ENCODE results near the gene NXT1. TPM values are rescaled to one million over a fixed set of nuclear protein-coding genes. Genes with fewer than 3 reads are reported as not detected.

NXT1 gene
- total and polyA plus RNA-seq, 2 experiments from 2014 or later: 30.2 to 34.4 TPM

DNA sequence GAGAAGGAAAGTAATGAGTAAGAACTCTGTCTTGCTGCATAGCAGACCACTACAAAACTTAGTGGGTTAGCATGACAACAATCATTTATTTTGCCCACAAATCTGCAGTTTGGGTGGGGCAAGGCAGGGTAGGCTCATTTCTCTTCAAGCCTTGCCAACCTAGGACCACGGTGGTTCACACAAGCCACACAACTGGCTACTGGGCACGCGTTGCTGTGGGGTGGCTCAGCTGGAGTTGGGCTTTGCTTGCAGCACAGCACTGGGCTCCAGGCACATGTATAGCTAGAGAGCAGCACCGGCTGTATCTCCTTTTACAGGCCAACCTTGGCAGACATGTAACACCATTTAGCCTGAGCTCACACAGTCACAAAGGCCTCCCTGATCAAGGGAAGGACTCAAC lies 4.6 kb upstream of the NXT1 start:
- Histone ChIP-seq H3K27ac (ENCODE audit: low read depth) (no peak overlapping the region), H3K79me2 (replicated peaks; ENCODE audit: insufficient read depth) (peaks cover 2% of the 10 kb centered on the region; the same call in 1 of the 2 replicates), H3K4me3 (no peak overlapping the region), H4K20me1 (replicated peaks; ENCODE audit: insufficient read depth) (no peaks in the 10 kb centered on the region), H3F3A (replicated peaks; ENCODE audit: low read depth) (peaks cover 3% of the 10 kb centered on the region; the same call in 1 of the 2 replicates), H3K4me1 (ENCODE audit: insufficient read depth) (peaks cover 15% of the 10 kb centered on the region), H2AFZ (no peak overlapping the region), H3K9me2 (ENCODE audit: insufficient read depth) (no peaks in the 10 kb centered on the region), H3K27me3 (ENCODE audit: insufficient read depth) (no peaks in the 10 kb centered on the region), H3K4me2 (no peak overlapping the region), H3K36me3 (ENCODE audit: insufficient read depth) (no peaks in the 10 kb centered on the region)
- Mint-ChIP-seq H3K4me3 (no peak overlapping the region), H3K4me1 (peaks cover 18% of the 10 kb centered on the region), H3K36me3 (ENCODE audit: low read depth) (no peaks in the 10 kb centered on the region), H3K27ac (no peak overlapping the region), H3K27me3 (ENCODE audit: insufficient read depth, low read depth, poor library complexity) (peaks cover 10% of the 10 kb centered on the region), H3K9me3 (peaks cover 7% of the 10 kb centered on the region; the same call in 1 of the 3 replicates)
- no peak for ATAC-seq
- DNase-seq (ENCODE audit: low spot score): no peak
- no peak for TF ChIP-seq EZH2phosphoT487 (IDR thresholded peaks at IDR 0.05; ENCODE audit: unreplicated experiment)
- TF ChIP-seq ETS1 (IDR thresholded peaks at IDR 0.05): no peak
- TF ChIP-seq CREB1 (CRISPR knock-in tag; IDR thresholded peaks at IDR 0.05; ENCODE audit: low read depth): no peak
- TF ChIP-seq POLR2AphosphoS5 (IDR thresholded peaks at IDR 0.05; ENCODE audit: low read depth): no peak
- no peak for TF ChIP-seq EZH2 (IDR thresholded peaks at IDR 0.05; ENCODE audit: low read depth, unreplicated experiment)
- TF ChIP-seq ZNF114 (CRISPR knock-in tag; IDR thresholded peaks at IDR 0.05): no peak
- TF ChIP-seq, protein P1, sequence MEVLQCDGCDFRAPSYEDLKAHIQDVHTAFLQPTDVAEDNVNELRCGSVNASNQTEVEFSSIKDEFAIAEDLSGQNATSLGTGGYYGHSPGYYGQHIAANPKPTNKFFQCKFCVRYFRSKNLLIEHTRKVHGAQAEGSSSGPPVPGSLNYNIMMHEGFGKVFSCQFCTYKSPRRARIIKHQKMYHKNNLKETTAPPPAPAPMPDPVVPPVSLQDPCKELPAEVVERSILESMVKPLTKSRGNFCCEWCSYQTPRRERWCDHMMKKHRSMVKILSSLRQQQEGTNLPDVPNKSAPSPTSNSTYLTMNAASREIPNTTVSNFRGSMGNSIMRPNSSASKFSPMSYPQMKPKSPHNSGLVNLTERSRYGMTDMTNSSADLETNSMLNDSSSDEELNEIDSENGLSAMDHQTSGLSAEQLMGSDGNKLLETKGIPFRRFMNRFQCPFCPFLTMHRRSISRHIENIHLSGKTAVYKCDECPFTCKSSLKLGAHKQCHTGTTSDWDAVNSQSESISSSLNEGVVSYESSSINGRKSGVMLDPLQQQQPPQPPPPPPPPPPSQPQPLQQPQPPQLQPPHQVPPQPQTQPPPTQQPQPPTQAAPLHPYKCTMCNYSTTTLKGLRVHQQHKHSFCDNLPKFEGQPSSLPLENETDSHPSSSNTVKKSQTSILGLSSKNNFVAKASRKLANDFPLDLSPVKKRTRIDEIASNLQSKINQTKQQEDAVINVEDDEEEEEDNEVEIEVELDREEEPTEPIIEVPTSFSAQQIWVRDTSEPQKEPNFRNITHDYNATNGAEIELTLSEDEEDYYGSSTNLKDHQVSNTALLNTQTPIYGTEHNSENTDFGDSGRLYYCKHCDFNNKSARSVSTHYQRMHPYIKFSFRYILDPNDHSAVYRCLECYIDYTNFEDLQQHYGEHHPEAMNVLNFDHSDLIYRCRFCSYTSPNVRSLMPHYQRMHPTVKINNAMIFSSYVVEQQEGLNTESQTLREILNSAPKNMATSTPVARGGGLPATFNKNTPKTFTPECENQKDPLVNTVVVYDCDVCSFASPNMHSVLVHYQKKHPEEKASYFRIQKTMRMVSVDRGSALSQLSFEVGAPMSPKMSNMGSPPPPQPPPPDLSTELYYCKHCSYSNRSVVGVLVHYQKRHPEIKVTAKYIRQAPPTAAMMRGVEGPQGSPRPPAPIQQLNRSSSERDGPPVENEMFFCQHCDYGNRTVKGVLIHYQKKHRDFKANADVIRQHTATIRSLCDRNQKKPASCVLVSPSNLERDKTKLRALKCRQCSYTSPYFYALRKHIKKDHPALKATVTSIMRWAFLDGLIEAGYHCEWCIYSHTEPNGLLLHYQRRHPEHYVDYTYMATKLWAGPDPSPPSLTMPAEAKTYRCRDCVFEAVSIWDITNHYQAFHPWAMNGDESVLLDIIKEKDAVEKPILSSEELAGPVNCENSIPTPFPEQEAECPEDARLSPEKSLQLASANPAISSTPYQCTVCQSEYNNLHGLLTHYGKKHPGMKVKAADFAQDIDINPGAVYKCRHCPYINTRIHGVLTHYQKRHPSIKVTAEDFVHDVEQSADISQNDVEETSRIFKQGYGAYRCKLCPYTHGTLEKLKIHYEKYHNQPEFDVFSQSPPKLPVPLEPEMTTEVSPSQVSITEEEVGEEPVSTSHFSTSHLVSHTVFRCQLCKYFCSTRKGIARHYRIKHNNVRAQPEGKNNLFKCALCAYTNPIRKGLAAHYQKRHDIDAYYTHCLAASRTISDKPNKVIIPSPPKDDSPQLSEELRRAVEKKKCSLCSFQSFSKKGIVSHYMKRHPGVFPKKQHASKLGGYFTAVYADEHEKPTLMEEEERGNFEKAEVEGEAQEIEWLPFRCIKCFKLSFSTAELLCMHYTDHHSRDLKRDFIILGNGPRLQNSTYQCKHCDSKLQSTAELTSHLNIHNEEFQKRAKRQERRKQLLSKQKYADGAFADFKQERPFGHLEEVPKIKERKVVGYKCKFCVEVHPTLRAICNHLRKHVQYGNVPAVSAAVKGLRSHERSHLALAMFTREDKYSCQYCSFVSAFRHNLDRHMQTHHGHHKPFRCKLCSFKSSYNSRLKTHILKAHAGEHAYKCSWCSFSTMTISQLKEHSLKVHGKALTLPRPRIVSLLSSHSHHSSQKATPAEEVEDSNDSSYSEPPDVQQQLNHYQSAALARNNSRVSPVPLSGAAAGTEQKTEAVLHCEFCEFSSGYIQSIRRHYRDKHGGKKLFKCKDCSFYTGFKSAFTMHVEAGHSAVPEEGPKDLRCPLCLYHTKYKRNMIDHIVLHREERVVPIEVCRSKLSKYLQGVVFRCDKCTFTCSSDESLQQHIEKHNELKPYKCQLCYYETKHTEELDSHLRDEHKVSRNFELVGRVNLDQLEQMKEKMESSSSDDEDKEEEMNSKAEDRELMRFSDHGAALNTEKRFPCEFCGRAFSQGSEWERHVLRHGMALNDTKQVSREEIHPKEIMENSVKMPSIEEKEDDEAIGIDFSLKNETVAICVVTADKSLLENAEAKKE (CRISPR knock-in tag; IDR thresholded peaks at IDR 0.05): no peak
- no peak for TF ChIP-seq ZNF331 (CRISPR knock-in tag; IDR thresholded peaks at IDR 0.05; ENCODE audit: low read depth)
- TF ChIP-seq JUNB (IDR thresholded peaks at IDR 0.05; ENCODE audit: unreplicated experiment): no peak
- TF ChIP-seq NANOG (IDR thresholded peaks at IDR 0.05; ENCODE audit: borderline replicate concordance): no peak
- TF ChIP-seq STAT1 (IDR thresholded peaks at IDR 0.05; ENCODE audit: unreplicated experiment): no peak
- TF ChIP-seq CTCF (conservative IDR thresholded peaks at IDR 0.05; ENCODE audit: low read depth in 2 of 2): no peak
- TF ChIP-seq REST (IDR thresholded peaks at IDR 0.05; ENCODE audit: unreplicated experiment): no peak

Data from GM23338 (cell line).